ENCODE results near the gene GIMAP1. TPM values are rescaled to one million over a fixed set of nuclear protein-coding genes. Genes with fewer than 3 reads are reported as not detected.

Gene GIMAP1
- total RNA-seq, 1 donor from 2014 or later, result not detected

DNA sequence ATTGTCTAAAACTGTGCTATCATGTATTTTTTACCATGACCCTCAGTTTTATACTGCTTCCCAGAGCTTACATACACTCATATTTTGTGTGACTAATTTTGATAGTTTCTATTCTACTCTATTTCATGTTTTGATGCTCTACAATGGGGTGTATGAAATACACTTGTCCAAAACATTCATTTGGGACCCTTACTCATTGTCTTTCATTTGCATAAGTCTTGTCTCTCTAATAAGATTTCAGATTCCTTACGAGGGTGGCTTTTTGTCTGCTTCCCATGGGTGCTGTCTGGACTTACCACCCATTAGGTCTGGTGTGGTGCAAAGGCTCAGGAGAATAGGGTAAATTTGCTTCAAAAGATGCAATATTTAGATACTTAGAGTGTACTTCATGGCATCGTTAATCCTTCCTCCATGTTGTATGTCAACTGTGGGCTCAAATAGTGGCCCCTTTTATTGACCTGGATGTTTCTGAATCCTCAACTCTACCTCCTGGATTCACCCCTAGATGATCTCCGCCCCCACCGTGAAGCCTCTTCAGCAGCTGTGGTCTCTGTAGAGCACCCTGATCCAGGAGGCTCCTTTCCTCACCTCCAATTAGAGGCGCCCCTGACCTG is 17.2 kb downstream of the GIMAP1 start:
- DNase-seq (ENCODE audit: extremely low spot score, unreplicated experiment), result no peak
- TF ChIP-seq, protein P1, sequence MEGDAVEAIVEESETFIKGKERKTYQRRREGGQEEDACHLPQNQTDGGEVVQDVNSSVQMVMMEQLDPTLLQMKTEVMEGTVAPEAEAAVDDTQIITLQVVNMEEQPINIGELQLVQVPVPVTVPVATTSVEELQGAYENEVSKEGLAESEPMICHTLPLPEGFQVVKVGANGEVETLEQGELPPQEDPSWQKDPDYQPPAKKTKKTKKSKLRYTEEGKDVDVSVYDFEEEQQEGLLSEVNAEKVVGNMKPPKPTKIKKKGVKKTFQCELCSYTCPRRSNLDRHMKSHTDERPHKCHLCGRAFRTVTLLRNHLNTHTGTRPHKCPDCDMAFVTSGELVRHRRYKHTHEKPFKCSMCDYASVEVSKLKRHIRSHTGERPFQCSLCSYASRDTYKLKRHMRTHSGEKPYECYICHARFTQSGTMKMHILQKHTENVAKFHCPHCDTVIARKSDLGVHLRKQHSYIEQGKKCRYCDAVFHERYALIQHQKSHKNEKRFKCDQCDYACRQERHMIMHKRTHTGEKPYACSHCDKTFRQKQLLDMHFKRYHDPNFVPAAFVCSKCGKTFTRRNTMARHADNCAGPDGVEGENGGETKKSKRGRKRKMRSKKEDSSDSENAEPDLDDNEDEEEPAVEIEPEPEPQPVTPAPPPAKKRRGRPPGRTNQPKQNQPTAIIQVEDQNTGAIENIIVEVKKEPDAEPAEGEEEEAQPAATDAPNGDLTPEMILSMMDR (IDR thresholded peaks at IDR 0.05), result no peak
- Mint-ChIP-seq H3K4me3 (ENCODE audit: unreplicated experiment) (no peak overlapping the region), H3K36me3 (ENCODE audit: unreplicated experiment) (no peaks in the 10 kb centered on the region), H3K27me3 (ENCODE audit: unreplicated experiment) (no peaks in the 10 kb centered on the region), H3K27ac (ENCODE audit: unreplicated experiment) (no peak overlapping the region), H3K4me1 (ENCODE audit: unreplicated experiment) (no peaks in the 10 kb centered on the region), H3K9me3 (ENCODE audit: unreplicated experiment) (peaks cover 5% of the 10 kb centered on the region)

DNA sequence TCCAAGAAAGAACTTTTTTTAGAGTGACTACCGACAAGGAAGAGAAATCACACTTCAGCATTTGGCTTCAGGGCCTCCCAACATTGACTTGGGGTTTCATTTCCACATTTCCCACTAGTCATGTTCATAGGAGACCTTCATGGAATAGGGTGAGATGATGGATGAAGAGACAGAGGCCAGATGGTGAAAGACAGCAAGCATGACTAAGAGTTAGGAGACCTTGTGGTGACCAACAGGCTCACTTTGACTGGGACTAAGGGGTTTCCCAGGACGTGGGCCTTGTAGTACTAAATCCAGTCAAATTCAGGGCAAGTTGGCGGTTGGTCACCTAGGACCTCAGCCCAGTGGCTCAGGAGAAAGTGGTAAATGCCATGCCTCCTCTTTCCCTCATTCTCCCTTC is 17.8 kb downstream of the GIMAP1 start:
- Mint-ChIP-seq H3K4me3 (ENCODE audit: unreplicated experiment) (no peak overlapping the region), H3K9me3 (ENCODE audit: unreplicated experiment) (no peaks in the 10 kb centered on the region), H3K27me3 (ENCODE audit: unreplicated experiment) (no peaks in the 10 kb centered on the region), H3K4me1 (ENCODE audit: unreplicated experiment) (no peaks in the 10 kb centered on the region), H3K36me3 (ENCODE audit: unreplicated experiment) (no peaks in the 10 kb centered on the region), H3K27ac (ENCODE audit: unreplicated experiment) (no peak overlapping the region)
- DNase-seq (ENCODE audit: extremely low spot score, unreplicated experiment), result no peak
- TF ChIP-seq, protein P1 (IDR thresholded peaks at IDR 0.05), result no peak

DNA sequence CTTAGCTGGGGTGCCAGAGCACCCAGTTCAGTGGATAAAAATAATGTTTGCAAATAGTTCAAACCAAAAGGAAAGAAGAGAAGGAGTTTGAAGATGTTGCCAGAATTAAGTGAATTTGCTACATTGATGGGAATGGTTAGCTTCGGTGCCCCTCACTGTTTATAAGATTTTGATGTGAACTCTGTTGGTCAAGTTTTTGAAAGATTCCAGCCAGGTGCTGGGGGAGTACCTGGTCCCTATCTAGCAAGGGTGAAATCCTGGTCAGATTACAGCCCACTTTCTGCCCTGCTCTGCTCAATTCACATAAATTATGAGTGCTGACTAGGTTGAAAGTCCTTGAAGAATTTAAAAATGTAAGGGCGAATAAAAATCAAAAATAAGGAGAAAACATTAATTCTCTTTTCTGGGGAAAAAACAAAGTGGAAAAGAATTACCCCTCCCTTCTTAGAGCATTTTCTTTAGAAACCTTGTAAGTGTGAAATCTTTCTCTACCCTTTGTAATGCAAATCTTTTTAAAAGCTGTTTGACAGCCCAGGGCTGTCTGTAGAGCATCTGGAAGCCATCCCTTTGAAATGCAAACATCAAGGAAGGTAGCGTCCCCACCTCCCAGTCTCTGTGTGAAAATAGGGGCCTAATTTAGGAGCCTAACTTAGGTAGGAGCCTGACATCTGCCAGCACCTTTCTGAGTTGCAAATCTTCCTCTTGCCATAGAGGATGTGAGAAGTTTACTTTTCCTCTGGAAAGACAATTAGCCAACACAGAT is 19.4 kb downstream of the GIMAP1 start:
- Mint-ChIP-seq H3K9me3 (ENCODE audit: unreplicated experiment) (no peaks in the 10 kb centered on the region), H3K27me3 (ENCODE audit: unreplicated experiment) (no peaks in the 10 kb centered on the region), H3K36me3 (ENCODE audit: unreplicated experiment) (no peaks in the 10 kb centered on the region), H3K27ac (ENCODE audit: unreplicated experiment) (no peak overlapping the region), H3K4me1 (ENCODE audit: unreplicated experiment) (no peaks in the 10 kb centered on the region), H3K4me3 (ENCODE audit: unreplicated experiment) (no peak overlapping the region)
- no peak for DNase-seq (ENCODE audit: extremely low spot score, unreplicated experiment)
- TF ChIP-seq, protein P1 (IDR thresholded peaks at IDR 0.05), result no peak

DNA sequence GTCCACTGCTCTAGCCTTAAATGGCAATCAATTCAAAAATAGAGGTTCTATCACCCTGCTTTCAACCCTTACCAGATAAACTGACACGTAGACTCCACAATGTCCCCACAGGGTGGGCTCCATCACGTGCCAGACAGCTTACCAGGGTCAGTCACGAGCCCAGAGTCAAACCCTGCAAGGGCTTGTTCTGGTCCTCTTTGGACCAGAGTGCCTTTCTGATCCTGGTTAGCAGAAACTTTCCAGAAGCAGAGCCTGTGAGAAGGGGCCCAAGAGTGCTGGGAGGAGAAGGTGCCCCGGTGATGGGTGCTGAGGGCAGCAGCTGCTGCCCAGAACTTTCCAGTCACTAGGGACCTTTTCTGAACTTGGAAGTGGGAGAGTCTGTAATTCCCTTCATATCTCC is 20.5 kb downstream of the GIMAP1 start:
- DNase-seq (ENCODE audit: extremely low spot score, unreplicated experiment), result no peak
- Mint-ChIP-seq H3K4me3 (ENCODE audit: unreplicated experiment) (no peak overlapping the region), H3K4me1 (ENCODE audit: unreplicated experiment) (no peaks in the 10 kb centered on the region), H3K9me3 (ENCODE audit: unreplicated experiment) (no peaks in the 10 kb centered on the region), H3K27me3 (ENCODE audit: unreplicated experiment) (no peaks in the 10 kb centered on the region), H3K36me3 (ENCODE audit: unreplicated experiment) (no peaks in the 10 kb centered on the region), H3K27ac (ENCODE audit: unreplicated experiment) (no peak overlapping the region)
- TF ChIP-seq, protein P1 (IDR thresholded peaks at IDR 0.05), result no peak

DNA sequence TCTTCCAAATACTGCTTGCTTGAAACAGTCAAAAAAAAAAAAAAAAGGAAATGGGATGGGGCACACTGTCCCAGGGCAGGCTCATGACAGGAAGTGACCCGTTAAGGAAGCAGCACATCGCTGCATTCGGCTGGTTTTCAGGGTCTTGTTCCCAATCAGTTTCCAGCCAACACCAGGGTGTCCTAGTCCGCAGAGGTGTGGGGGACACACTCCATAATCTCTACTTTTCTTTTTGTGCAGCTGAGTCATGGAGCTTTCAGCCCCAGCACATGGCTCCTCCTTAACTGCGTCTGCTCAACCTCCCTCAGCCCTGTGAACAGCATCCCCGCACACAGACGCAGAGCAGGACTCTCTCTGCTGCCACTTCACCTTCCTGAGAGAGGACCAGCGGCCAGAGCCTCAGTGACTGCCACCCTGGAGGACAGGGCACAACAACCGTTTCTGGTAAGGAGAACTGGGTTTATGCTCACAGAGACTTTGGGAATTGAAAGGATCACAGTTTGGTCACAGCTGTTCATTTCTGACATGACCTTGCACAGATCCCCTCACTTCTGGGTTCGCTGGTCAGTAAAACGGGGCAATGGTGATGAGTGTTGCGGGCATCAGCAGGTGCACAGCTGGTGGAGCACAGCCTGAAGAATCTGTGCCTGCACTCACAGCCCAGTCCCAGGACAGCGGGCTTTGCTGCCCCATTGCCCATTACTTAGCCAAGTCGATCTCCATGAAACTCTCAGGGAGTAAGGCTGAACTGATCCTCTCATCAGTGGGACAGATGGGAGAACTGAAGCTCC is 21.0 kb downstream of the GIMAP1 start, which contains the start of gene GIMAP5:
GIMAP5 (plus strand) TSS at position 154 of the 791 bp plus-strand sequence. CDS start 3,467 bp downstream, outside the sequence.
- Mint-ChIP-seq H3K9me3 (ENCODE audit: unreplicated experiment) (no peaks in the 10 kb centered on the region), H3K27ac (ENCODE audit: unreplicated experiment) (no peak within 1 kb of the TSS), H3K4me3 (ENCODE audit: unreplicated experiment) (no peak within 1 kb of the TSS), H3K27me3 (ENCODE audit: unreplicated experiment) (no peaks in the 10 kb centered on the region), H3K4me1 (ENCODE audit: unreplicated experiment) (no peaks in the 10 kb centered on the region), H3K36me3 (ENCODE audit: unreplicated experiment) (no peaks in the 10 kb centered on the region)
- TF ChIP-seq, protein P1 (IDR thresholded peaks at IDR 0.05), result no peak
- DNase-seq (ENCODE audit: extremely low spot score, unreplicated experiment), result no peak
